ENCODE measurements around the gene CXCL14. TPM values are rescaled to one million over a fixed set of nuclear protein-coding genes. Genes with fewer than 3 reads are reported as not detected.

The CXCL14 gene
- total RNA-seq, 1 donor from 2014 or later = 0.26 TPM

DNA sequence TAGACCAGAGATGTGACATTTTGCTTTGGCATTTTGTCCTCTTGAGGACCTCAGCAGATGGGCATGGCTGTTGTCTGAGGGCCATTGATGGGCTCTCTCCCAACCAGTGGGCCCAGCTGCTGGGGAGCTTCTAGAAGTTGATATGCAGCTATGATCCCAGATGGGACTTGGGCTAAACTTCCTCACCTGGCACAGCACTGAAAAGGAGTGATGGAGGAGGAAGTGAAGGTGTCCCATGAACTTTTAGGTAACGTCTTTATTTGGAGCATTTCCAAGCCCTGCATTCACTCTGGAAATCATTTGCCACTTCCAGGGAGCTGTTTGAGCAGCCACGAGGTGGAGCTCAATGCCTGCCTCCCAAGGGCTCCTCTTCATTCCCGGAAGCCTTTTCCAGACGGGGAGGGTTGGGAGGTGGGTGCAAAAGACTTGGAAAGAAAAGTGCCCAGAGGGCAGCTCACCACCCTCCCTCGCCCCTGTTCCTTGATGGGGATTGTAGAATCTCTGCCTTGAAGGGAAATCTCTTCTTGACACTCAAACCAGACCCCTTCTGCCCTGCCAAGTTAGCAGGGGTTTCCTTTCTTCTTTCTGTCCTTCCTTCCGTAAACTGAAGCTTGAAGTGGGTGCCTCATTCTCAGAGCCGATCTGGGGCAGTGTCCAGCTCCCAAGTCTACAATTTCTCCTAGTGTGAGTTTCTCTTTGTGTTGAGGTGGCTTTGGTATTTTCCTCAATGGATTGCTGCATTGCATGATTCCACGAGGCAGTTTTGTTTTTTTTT, 24.9 kb downstream of the CXCL14 start:
- no peak overlapping the region for H3K4me3 ChIP-seq (ENCODE audit: low read depth, low read length)
- peak; percentile 47 for FAIRE-seq
- TF ChIP-seq CTCF (IDR thresholded peaks at IDR 0.05; ENCODE audit: insufficient read depth, low read length, severe bottlenecking) = peak; percentile 80
- H3K36me3 ChIP-seq (ENCODE audit: control insufficient read depth, insufficient read depth, low read length) = no peaks in the 10 kb centered on the region
- peaks cover 8% of the 10 kb centered on the region for H3K27me3 ChIP-seq (ENCODE audit: control insufficient read depth, insufficient read depth, low read length)
- peak; percentile 60 for DNase-seq (ENCODE audit: low read depth)

DNA sequence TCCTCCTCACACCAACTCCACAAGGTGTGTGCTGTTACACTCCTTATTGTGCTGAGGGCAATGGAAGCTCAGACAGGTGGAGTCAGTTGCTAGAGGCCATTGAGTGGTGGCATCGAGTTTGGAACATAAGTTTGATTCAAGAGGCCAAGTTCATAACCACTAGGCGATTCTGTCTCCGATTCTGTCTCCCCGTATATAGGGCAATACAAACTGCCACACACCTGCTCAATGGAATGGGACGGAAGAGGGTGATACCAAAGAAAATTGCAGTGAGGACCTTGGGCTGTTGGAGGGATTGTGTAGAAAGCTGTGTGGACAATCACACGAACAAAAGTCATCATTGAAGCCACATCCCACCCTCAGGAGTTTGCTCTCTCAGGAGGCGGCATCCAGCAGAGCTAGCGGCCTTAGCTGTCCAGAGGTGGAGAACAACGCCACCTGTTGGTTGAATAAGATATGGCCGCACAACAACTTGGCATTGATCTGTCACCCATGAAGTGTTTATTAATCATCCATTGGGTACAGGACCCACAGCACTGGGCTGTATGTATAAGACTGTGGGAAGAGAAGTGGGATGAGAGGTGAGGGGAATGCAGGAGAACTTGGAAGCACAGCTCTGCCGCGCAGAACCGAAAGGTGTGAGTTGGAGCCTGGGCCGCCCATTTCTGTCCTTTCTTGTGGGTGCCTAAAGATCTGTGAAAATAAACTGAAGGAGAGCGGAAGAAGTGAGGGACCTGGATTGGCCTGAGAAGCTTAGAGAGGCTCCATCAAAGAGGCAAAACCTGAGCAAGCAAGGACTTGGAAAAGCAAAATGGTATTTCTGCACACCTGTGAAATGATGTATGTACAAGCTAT, 27.0 kb downstream of the CXCL14 start:
- Histone ChIP-seq H3K36me3 (ENCODE audit: control insufficient read depth, insufficient read depth, low read length) (no peaks in the 10 kb centered on the region), H3K27me3 (ENCODE audit: control insufficient read depth, insufficient read depth, low read length) (peaks cover 14% of the 10 kb centered on the region), H3K4me3 (ENCODE audit: low read depth, low read length) (no peak overlapping the region)
- peak; percentile 73 for DNase-seq (ENCODE audit: low read depth)
- TF ChIP-seq CTCF (IDR thresholded peaks at IDR 0.05; ENCODE audit: insufficient read depth, low read length, severe bottlenecking) = peak; percentile 80
- FAIRE-seq = peak; percentile 92

GRCh38 chr5:135549413-135549812, 29.4 kb downstream of the CXCL14 start:
- no peak for DNase-seq (ENCODE audit: low read depth)
- no peak for TF ChIP-seq CTCF (IDR thresholded peaks at IDR 0.05; ENCODE audit: insufficient read depth, low read length, severe bottlenecking)
- Histone ChIP-seq H3K27me3 (ENCODE audit: control insufficient read depth, insufficient read depth, low read length) (peaks cover 23% of the 10 kb centered on the region), H3K4me3 (ENCODE audit: low read depth, low read length) (no peak overlapping the region), H3K36me3 (ENCODE audit: control insufficient read depth, insufficient read depth, low read length) (no peaks in the 10 kb centered on the region)
- no peak for FAIRE-seq

- no peak for TF ChIP-seq CTCF (IDR thresholded peaks at IDR 0.05; ENCODE audit: insufficient read depth, low read length, severe bottlenecking)
- Histone ChIP-seq H3K4me3 (ENCODE audit: low read depth, low read length) (no peak overlapping the region), H3K27me3 (ENCODE audit: control insufficient read depth, insufficient read depth, low read length) (peaks cover 31% of the 10 kb centered on the region), H3K36me3 (ENCODE audit: control insufficient read depth, insufficient read depth, low read length) (no peaks in the 10 kb centered on the region)
- no peak for DNase-seq (ENCODE audit: low read depth)
- no peak for FAIRE-seq
Observed at GRCh38 chr5:135547590-135548254, 31.1 kb downstream of the CXCL14 start.

DNA sequence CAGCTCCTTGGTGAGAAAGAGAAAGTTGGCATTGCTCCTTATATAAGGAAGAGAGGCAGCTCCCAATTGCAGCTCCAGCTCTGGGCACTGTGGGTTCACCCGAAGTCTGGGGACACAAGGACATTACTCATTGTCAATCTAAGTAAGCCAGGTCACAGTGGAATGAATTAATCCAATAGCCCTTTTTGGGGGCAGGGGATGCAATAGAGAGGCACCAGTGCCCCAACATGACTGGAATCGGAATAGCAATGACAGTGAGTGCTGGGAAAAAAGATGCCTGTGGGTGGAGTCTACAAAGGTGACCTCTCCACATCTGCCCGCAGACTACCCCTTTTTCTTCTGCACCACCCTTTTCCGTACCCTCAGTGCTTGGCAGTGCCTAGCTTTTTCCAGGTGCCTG, 31.9 kb downstream of the CXCL14 start:
- Histone ChIP-seq H3K4me3 (ENCODE audit: low read depth, low read length) (no peak overlapping the region), H3K36me3 (ENCODE audit: control insufficient read depth, insufficient read depth, low read length) (no peaks in the 10 kb centered on the region), H3K27me3 (ENCODE audit: control insufficient read depth, insufficient read depth, low read length) (peaks cover 36% of the 10 kb centered on the region)
- no peak for FAIRE-seq
- TF ChIP-seq CTCF (IDR thresholded peaks at IDR 0.05; ENCODE audit: insufficient read depth, low read length, severe bottlenecking) = no peak
- no peak for DNase-seq (ENCODE audit: low read depth)

All from bronchial epithelial cell (primary cell).